GM10266 (cell line): ENCODE data around the gene ANAPC7.
"Not testable (repeated sequence)": the region's sequence is repeated elsewhere in the genome, so short reads cannot be mapped to it uniquely, and the experiment has no call there.

Experiments
- DNase-seq: peaks from one replicate; pipeline ENCODE4 v3.0.0; 2012; ENCODE audit errors: extremely low spot score
- TF ChIP-seq, protein P1 (sequence below): IDR thresholded peaks from 2 replicates; pipeline ENCODE4 v1.5.1; 2012; ENCODE audit warnings: mild to moderate bottlenecking, low read depth; ENCODE audit not compliant: control insufficient read depth, insufficient read depth; ENCODE audit errors: missing control alignments

The ANAPC7 gene

GRCh38 chr12:110361216-110361615 is 42.3 kb downstream of the ANAPC7 start:
- no peak for DNase-seq
- TF ChIP-seq, protein P1, sequence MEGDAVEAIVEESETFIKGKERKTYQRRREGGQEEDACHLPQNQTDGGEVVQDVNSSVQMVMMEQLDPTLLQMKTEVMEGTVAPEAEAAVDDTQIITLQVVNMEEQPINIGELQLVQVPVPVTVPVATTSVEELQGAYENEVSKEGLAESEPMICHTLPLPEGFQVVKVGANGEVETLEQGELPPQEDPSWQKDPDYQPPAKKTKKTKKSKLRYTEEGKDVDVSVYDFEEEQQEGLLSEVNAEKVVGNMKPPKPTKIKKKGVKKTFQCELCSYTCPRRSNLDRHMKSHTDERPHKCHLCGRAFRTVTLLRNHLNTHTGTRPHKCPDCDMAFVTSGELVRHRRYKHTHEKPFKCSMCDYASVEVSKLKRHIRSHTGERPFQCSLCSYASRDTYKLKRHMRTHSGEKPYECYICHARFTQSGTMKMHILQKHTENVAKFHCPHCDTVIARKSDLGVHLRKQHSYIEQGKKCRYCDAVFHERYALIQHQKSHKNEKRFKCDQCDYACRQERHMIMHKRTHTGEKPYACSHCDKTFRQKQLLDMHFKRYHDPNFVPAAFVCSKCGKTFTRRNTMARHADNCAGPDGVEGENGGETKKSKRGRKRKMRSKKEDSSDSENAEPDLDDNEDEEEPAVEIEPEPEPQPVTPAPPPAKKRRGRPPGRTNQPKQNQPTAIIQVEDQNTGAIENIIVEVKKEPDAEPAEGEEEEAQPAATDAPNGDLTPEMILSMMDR = no peak

- not testable (repeated sequence) for DNase-seq
Measured at GRCh38 chr12:110358384-110359097, 45.0 kb downstream of the ANAPC7 start.

- peak; percentile 58 for DNase-seq
- TF ChIP-seq, protein P1 = peak; percentile 49
Measured at GRCh38 chr12:110355073-110355472, 48.4 kb downstream of the ANAPC7 start.

DNA sequence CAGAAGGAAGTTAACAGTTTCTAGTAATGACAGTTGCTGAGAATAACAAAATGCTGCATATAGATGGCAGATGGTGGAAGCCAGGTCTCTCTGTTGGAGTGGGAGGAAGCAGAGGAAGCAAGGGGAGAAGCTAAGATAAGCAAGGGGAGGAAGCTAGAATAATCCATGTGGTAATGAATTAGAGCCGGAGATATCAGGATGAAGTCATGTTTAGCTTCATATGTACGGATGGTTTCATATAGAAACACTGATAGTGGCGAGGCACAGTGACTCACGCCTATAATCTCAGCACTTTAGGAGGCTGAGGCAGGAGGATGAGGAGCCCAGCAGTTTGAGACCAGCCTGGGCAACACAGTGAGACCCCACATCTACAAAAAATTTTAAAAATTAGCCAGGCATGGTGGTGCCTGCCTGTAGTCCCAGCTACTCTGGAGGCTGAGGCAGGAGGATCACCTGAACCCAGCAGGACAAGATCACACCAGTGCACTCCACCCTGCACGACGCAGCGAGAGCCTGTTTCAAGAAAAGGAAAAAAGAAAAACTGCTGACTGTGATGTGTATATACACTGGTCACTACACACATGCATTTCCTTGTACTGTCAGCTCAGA is 49.2 kb downstream of the ANAPC7 start:
- TF ChIP-seq, protein P1 = no peak
- no peak for DNase-seq

GRCh38 chr12:110353211-110353965 is 50.1 kb downstream of the ANAPC7 start:
- no peak for DNase-seq
- TF ChIP-seq, protein P1 = no peak

GRCh38 chr12:110352401-110352800 is 51.1 kb downstream of the ANAPC7 start:
- TF ChIP-seq, protein P1 = no peak
- DNase-seq = no peak

- TF ChIP-seq, protein P1 = no peak
- DNase-seq = no peak
Measured at GRCh38 chr12:110351119-110351518, 52.4 kb downstream of the ANAPC7 start.
